Effector memory CD4-positive, alpha-beta T cell (primary cell): Measurements from ENCODE around the gene CYGB.

Experiments used
- DNase-seq, 3 donors: peaks; one replicate each; pipeline ENCODE4 v3.0.0-alpha.2; 2020
- H3K27ac ChIP-seq: 2 replicates; pipeline ENCODE4 v1.7.0; 2013; ENCODE audit warnings: mild to moderate bottlenecking, low read length, moderate library complexity; ENCODE audit not compliant: insufficient read depth, poor library complexity, severe bottlenecking
- H3K27me3 ChIP-seq: replicated peaks from 2 replicates; pipeline ENCODE4 v1.7.0; 2013; ENCODE audit warnings: mild to moderate bottlenecking, low read length; ENCODE audit not compliant: insufficient read depth, control insufficient read depth, poor library complexity, severe bottlenecking
- H3K36me3 ChIP-seq: 2 replicates; pipeline ENCODE4 v1.7.0; 2013; ENCODE audit warnings: mild to moderate bottlenecking, low read length, moderate library complexity; ENCODE audit not compliant: control insufficient read depth, insufficient read depth
- H3K4me1 ChIP-seq: 2 replicates; pipeline ENCODE4 v1.7.0; 2013; ENCODE audit warnings: low read length, mild to moderate bottlenecking; ENCODE audit not compliant: control insufficient read depth, insufficient read depth, poor library complexity, severe bottlenecking
- H3K4me3 ChIP-seq: 2 replicates; pipeline ENCODE4 v1.7.0; 2013; ENCODE audit warnings: low read length, low read depth, mild to moderate bottlenecking; ENCODE audit not compliant: insufficient read depth, poor library complexity, severe bottlenecking
- H3K9me3 ChIP-seq: 2 replicates; pipeline ENCODE4 v1.7.0; 2013; ENCODE audit warnings: mild to moderate bottlenecking, low read length, moderate library complexity; ENCODE audit not compliant: control insufficient read depth

Gene CYGB

GRCh38 chr17:76478730-76479514 lies 58.6 kb downstream of the CYGB start:
- H3K4me3 ChIP-seq, result no peak overlapping the region
- no peaks in the 10 kb centered on the region for H3K27me3 ChIP-seq
- H3K9me3 ChIP-seq, result no peaks in the 10 kb centered on the region
- no peak for DNase-seq
- no peaks in the 10 kb centered on the region for H3K4me1 ChIP-seq
- peaks cover 15% of the 10 kb centered on the region for H3K36me3 ChIP-seq
- H3K27ac ChIP-seq, result no peak overlapping the region

DNA sequence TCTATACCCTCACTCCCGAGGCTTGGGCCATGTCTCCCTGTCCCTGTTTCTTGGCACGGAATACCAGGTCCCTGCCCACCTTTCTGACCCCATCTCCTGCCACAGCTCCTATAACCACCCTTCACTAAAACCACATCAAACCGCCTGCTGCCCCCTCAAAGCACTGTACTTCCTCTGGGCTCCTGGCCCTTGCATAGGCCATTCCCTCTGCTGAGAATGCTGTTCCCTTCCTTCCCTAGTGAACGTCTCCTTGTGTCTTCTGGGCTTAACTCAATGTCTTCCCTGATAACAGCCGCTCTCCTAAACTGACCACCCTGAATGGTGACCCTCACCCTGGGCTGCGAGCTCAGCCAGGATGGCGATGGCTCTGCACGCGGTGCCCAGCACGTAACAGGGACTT lies 59.4 kb downstream of the CYGB start:
- H3K4me1 ChIP-seq, result no peaks in the 10 kb centered on the region
- no peak overlapping the region for H3K4me3 ChIP-seq
- H3K27me3 ChIP-seq, result no peaks in the 10 kb centered on the region
- no peaks in the 10 kb centered on the region for H3K9me3 ChIP-seq
- H3K27ac ChIP-seq, result no peak overlapping the region
- peaks cover 22% of the 10 kb centered on the region for H3K36me3 ChIP-seq
- DNase-seq, result no peak

DNA sequence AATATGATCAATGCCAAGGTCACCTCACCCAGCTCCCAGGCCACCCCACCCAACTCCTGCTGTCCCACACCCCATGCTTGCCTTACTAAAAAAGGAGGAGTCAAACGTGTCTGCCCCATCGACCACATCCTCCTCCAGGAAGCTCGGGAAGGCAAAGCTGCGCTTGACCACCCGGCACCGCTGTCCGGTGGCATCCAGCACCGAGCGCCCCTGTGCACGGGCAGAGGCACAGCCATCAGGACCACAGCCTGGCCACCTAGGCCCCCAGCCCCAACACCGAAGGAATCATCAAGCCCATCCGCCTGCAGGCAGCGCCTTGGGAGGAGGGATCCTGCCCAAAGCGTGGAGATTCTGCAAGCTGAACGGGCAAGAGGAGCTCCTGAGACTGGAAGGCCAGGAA lies 59.9 kb downstream of the CYGB start:
- Histone ChIP-seq H3K27ac (no peak overlapping the region), H3K9me3 (no peaks in the 10 kb centered on the region), H3K36me3 (peaks cover 27% of the 10 kb centered on the region), H3K4me3 (no peak overlapping the region), H3K4me1 (no peaks in the 10 kb centered on the region), H3K27me3 (no peaks in the 10 kb centered on the region)
- no peak for DNase-seq
